Astrocyte of the hippocampus (primary cell): ENCODE results near the gene CDC34.
"Not testable (repeated sequence)": the region's sequence is repeated elsewhere in the genome, so short reads cannot be mapped to it uniquely, and the experiment has no call there.

Experiments used
- DNase-seq: peaks from one replicate; pipeline ENCODE4 v3.0.0; 2011; ENCODE audit warnings: low read depth, low spot score

The CDC34 gene

DNA sequence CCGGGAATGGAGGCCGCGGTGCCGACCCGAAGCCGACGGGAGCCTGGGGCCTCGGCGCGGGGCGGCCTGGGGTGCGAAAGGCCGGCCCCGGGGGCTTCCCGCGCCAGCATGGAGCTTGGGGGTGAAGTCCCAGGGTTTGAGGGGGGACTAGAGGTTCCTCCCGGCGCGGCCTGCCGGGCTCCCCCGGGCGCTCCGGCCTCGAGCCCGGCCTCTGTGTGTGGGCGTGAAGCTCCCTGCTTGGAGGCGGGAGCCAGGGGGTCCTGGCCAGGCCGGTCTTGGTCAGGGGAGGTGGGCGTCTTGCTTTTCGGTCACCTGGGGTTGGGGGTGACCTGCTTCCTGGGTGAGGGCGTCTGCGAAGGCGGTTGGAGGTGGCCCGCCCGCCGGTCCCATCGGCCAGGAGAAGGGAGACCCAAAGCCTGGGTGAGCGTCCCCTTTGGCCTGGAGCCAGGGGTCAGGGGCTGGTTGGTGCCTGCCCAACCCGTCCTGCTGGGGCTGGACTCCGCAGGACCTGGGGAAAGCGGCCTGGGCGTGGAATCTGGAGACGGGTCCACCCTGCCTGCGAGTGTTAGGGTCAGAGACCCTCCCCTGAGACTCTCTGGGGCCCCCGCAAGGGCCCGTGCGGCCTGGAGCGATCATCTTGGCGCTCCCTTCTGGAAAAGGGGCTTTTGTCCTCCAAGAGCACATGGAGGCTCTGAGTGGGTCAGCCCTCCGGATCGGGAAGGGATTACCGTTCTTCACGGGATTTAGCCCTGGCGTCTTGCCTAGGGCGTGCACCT, 41.4 kb downstream of the CDC34 start:
- peak; percentile 73 for DNase-seq

DNA sequence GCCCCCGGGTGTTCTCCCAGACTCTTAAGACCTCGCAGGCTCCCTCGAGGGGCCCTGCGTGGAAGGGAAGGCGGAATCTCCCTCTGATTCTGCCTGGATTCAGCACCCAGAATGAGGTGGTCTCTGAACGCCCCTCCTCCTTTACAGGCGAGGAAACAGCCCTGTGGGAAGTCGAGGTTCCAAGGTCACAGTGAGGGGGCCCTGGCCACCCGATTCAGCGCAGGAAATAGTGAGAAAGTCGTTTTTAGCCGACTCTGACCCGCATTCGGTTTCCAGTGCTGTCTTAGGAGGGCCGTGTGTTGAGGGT, 41.9 kb downstream of the CDC34 start:
- no peak for DNase-seq

DNA sequence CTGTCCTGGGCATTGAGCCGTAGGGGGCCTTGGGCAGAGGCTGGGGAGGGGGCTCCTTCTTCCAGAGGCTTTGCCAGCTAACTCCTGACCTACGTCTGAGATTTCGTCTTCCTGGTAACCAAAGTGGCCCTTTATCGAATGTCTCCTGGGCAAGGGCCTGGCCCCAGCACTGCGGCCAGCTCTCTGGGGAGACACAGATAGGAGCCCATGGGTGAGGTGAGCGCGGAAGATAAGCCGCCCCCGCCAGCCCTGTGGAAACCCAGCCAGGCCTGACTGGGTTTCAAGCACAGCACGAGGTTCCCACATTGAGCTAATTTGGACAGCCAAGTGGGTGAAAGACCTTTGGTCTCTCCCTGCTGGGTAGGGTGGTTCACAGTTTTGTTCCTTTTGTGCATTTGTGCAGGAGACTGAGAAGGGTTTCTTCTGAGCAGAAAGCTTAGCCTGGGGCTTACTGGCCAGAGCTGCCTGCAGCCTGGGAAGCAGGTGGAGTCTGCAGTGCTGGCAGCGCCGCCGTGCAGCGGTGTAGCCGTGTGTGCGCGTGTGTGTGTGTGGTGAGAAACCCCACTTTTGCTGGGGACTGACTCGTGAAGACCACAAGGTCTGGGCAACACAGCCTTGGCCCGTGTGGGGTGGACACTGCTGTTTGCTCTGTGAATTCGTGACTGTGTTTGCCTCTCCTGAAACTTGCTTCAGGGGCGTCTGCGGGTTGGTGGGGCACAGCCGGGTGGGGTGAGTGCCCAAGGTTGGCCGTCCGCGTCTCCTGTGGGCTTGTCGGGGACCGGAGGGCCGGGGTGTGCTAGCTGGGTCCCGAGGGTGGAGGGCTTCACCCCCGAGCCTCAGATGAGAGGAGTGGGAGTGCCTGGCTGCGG, 43.3 kb downstream of the CDC34 start:
- DNase-seq = peak; percentile 74

DNA sequence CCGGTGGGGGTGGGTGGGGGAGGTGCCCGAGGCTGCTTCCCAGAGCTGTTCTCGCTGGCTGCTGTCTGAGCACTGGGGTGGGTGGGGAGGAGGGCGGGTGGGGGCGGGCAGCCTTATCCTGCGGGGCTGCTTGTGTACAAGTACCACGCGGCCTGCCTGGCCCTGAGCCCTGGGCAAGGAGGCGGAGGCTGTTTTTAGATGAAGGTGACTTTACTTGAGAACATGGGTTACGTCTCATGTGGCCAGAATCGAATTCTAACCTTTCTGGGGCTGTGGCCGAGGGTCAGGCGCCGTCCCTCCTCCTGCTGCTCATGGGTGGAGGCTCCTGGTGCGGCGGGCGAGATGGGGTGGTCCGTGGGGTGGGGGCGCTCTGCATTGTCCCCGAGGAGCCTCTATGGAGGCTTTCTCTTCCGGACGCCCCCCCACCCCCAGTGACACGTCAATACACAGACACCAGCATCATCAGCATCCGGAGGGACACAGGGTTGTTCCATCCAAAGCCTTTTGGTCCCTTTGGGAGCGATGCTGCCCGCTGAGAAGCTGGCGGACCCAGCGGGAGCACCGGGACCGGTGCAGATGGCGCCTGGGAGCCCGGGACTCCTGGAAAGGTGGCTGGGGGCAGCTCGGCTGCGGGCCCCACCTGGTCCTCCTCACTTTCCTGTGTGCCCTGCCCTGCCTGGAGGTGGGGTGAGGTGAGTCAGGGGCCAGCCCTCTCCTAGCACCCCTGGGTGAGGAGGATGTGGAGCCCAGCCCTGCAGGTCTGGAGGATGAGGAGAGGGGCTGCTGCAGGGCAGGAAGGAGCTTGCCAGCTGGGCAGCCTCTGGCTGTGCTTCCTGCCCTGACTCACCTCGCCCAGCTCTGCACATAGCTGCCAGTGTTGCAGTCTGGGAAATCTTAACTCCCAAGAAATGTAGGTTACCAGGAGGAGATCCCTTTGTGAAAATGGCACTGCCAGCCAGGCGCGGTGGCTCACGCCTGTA, 44.3 kb downstream of the CDC34 start:
- DNase-seq = peak; percentile 73

DNA sequence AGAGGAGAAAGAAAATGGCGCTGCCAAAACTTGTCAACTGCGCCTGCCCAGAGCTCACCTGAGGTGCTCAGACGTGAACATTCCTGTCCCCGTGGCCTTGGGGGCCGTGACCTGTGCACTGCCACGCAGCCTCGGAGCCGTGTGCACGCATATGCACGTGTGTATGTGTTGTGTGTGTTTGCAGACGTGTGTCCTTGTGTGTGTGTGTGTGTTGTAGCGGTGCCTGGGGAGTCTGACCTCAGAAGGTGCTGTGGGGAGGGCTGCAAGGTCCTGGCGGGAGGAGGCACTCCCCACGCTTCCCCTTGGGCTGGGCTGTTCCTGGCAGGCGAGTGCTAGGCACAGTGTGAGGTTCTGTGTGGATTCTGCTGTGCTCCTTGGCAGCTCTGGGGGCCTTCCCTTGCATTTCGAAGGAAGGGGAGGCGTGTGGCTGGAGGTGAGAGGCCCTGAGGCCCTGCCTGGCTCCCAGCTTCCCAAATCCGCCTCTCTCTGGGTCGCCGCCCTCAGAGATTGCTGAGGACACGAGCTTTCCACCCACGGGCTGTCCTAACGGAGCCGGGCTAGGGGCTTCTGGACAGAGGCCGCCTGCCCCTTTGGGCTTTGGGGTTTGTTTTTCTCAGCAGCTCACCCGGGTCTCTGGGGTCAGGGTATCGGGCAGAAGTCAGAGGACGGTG, 45.3 kb downstream of the CDC34 start:
- no peak for DNase-seq

DNA sequence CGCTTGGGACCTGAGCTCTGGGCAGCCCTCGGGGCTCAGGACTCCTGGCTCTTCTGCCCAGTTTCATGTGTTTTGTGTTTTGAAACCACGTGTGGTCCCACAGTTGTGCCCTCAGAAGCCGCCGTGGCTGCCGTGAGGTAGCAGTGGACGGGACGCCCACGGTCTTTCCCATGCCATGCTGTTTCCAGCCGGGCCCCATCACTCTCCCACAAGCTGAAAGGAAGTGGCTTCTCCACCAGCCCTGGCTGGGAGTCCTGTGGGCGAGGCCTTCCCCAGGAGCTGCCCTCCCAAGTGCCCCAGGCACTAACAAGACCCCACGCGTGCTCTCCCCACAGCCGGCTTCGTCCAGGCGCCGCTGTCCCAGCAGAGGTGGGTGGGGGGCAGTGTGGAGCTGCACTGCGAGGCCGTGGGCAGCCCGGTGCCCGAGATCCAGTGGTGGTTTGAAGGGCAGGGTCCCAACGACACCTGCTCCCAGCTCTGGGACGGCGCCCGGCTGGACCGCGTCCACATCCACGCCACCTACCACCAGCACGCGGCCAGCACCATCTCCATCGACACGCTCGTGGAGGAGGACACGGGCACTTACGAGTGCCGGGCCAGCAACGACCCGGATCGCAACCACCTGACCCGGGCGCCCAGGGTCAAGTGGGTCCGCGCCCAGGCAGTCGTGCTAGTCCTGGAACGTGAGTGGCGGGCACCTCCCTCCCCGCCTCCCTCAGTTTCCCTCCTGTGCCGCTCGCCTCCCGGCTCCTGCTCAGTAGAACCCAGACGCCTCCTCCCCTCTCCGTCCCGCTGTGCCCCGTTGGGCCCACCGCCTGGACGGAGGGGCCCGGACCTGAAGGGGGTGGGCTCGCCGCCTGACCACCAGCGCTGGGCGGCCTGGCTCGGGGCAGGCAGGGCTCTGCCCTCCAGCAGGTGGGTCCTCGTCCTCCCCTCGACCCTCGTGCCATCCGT, 46.2 kb downstream of the CDC34 start:
- no peak for DNase-seq

DNA sequence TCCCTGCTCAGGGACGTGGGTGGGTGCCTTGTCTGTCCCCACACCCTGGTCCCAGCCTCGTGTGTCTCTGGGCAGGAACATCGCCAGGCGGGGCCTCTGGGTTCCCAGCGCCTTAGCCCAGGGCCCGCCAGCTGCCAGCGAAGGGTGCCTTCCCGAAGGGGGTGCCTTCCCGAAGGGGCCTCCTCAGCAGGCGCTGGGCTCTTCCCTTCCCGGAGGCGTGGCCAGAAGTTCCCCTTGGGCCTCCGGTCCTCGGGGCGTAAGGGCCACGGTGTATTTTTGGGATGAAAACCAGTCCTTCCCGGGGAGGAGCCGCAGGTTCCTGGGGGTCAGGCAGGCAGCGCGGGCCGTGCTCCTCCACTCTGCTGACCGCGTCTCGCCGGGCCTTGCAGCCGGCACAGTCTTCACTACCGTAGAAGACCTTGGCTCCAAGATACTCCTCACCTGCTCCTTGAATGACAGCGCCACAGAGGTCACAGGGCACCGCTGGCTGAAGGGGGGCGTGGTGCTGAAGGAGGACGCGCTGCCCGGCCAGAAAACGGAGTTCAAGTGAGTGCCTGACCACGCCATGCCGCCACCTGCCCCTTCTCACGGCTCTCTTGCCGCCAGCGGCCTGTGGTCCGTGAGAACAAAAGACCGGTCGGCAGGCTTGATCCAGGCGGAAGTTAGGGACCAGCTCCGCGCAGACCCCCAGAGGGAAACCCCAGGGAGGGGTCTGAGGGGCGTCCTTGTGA, 47.7 kb downstream of the CDC34 start:
- no peak for DNase-seq

GRCh38 chr19:579842-580155, 48.2 kb downstream of the CDC34 start:
- DNase-seq = no peak

GRCh38 chr19:580274-580835, 48.8 kb downstream of the CDC34 start:
- DNase-seq = no peak

- DNase-seq = no peak
These were observed 50.0 kb downstream of the CDC34 start for GRCh38 chr19:581399-582111.

GRCh38 chr19:582497-583197, 51.1 kb downstream of the CDC34 start:
- DNase-seq = peak; percentile 73

GRCh38 chr19:583198-583967, 51.8 kb downstream of the CDC34 start:
- no peak for DNase-seq

DNA sequence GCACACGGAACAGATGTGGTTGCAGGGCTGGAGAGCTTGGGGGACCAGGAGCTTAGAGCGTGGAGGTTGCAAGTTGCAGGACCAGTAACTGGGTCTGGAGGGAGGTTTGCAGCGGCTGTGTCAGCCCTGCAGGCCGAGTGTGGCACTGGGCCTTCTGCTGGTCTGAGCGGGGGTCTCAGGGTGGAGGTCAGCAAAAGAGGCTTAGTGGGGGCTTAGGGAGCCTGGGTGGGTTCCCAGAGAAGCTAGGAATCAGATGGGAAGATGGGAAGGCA, 52.3 kb downstream of the CDC34 start:
- no peak for DNase-seq

GRCh38 chr19:584240-585001, 52.9 kb downstream of the CDC34 start:
- DNase-seq = peak; percentile 83

- not testable (repeated sequence) for DNase-seq
These were observed 53.6 kb downstream of the CDC34 start for GRCh38 chr19:585146-585545.

DNA sequence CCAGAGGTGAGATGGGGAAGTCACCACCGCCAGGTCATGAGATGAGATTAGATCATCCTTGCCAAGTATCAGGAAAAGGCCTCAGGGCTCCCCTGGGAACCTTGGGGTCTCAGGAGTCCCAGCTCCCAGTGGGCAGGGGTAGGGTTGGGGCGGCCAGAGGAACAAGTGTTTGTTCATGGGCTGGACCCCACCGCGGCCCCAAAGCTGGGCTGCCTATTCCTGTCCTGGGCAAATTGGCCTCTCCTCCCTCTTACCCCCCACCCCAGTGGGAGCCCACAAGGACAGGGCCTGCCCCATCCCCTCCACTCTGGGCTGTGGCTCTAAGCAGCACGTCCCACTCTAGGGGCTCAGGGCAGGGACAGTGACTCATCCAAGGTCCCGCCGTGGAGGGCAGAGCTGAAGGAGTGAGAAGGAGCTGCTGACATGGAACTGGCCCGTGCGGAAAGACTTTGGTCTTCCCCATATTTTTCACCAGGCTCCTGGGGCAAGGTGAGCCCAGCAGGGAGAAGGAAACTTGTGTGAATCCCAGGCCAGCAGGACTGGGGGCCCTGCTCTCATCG, 54.1 kb downstream of the CDC34 start:
- no peak for DNase-seq
